ENCODE measurements around the gene ARHGAP25. TPM values are rescaled to one million over a fixed set of nuclear protein-coding genes. Genes with fewer than 3 reads are reported as not detected.

The ARHGAP25 gene
- total and polyA plus RNA-seq, 2 donors (not counting 3 experiments of a cell fraction or from before 2014, with no cell fraction given): 0.50 to 2.0 TPM

DNA sequence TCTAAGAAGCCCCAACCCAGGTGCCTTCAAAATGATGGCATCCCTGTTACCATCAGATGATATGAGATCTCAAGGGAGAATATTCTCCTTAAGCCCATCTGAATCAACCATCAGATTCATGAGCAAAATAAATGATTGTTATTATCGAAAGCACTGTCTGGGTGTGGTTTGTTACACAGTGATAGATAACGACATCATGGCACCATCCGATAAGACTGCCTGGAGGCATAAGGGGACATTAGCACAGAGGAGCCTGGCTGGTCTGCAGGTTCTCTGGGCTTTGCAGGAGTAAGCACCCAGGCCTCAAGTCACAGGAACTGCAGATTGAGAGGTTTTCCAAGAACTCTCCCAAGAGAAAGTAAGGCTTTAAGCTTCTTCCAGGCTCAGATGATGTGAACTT lies 120.9 kb downstream of the ARHGAP25 start:
- peaks cover 9% of the 10 kb centered on the region for H3K4me1 ChIP-seq (ENCODE audit: control insufficient read depth, extremely low read depth, insufficient read depth, low read length)
- no peaks in the 10 kb centered on the region for H3K36me3 ChIP-seq (ENCODE audit: control insufficient read depth in 2 of 2, extremely low read depth in 1 of 2, insufficient read depth in 2 of 2, low read length in 2 of 2)
- no peak overlapping the region for H3K4me2 ChIP-seq (ENCODE audit: insufficient read depth, low read length)
- dilution Hi-C loops (cut with MboI; ENCODE audit: extremely low pct_ligation_motif_present, low sequenced_read_pairs): no loop called here
- no peak overlapping the region for H3K4me3 ChIP-seq (replicated peaks in 1 of 3; ENCODE audit: insufficient read depth in 1 of 3, low read depth in 1 of 3, low read length in 3 of 3)
- H3K27me3 ChIP-seq (ENCODE audit: control insufficient read depth in 2 of 2, insufficient read depth in 2 of 2, low read length in 2 of 2): peaks cover 0 to 7% of the 10 kb centered on the region in 2 experiments
- H3K9me1 ChIP-seq (replicated peaks; ENCODE audit: control insufficient read depth, extremely low read depth, insufficient read depth, low read length): no peaks in the 10 kb centered on the region
- H2AFZ ChIP-seq (ENCODE audit: low read depth, low read length): no peak overlapping the region
- CTCF ChIA-PET: interaction anchor here (1.0 to 2.5 kb wide), 3 partner anchors 11 to 104 kb away, joined by 3 to 7 read pairs (median 5); no protein-coding TSS in a partner anchor
- BruUV-seq (replicated peaks): no TSS peak
- H3K79me2 ChIP-seq (ENCODE audit: control insufficient read depth, insufficient read depth, low read length): no peaks in the 10 kb centered on the region
- FAIRE-seq (no peak), DNase-seq (ENCODE audit: low read depth, low spot score) (no peak)
- no peak overlapping the region for H3K9ac ChIP-seq (replicated peaks; ENCODE audit: extremely low read depth, insufficient read depth, low read length)
- no peaks in the 10 kb centered on the region for H3K9me3 ChIP-seq (replicated peaks; ENCODE audit: control insufficient read depth, insufficient read depth, low read length)
- POLR2A ChIA-PET: no interaction called here
- H4K20me1 ChIP-seq (replicated peaks; ENCODE audit: control insufficient read depth, extremely low read depth, insufficient read depth, low read length): no peaks in the 10 kb centered on the region
- H3K27ac ChIP-seq (ENCODE audit: insufficient read depth, low read depth, low read length): no peak overlapping the region
- intact Hi-C loops (cut with micrococcal nuclease): no loop called here
- no peak for TF ChIP-seq GATA2 (IDR thresholded peaks at IDR 0.05; ENCODE audit: insufficient read depth, insufficient read length, low read depth, low read length)
- TF ChIP-seq EZH2 (IDR thresholded peaks at IDR 0.05; ENCODE audit: borderline replicate concordance, low read depth, low read length, severe bottlenecking): no peak
- TF ChIP-seq MYC (IDR thresholded peaks at IDR 0.05; ENCODE audit: low read depth, low read length): no peak
- TF ChIP-seq JUN (IDR thresholded peaks at IDR 0.05; ENCODE audit: borderline replicate concordance, insufficient read depth, insufficient read length, low read depth): no peak
- TF ChIP-seq POLR2A (IDR thresholded peaks at IDR 0.05; ENCODE audit: low read depth, low read length): no peak
- TF ChIP-seq POLR2AphosphoS5 (IDR thresholded peaks at IDR 0.05; ENCODE audit: insufficient read depth, low read depth, low read length): no peak
- TF ChIP-seq, protein P1, sequence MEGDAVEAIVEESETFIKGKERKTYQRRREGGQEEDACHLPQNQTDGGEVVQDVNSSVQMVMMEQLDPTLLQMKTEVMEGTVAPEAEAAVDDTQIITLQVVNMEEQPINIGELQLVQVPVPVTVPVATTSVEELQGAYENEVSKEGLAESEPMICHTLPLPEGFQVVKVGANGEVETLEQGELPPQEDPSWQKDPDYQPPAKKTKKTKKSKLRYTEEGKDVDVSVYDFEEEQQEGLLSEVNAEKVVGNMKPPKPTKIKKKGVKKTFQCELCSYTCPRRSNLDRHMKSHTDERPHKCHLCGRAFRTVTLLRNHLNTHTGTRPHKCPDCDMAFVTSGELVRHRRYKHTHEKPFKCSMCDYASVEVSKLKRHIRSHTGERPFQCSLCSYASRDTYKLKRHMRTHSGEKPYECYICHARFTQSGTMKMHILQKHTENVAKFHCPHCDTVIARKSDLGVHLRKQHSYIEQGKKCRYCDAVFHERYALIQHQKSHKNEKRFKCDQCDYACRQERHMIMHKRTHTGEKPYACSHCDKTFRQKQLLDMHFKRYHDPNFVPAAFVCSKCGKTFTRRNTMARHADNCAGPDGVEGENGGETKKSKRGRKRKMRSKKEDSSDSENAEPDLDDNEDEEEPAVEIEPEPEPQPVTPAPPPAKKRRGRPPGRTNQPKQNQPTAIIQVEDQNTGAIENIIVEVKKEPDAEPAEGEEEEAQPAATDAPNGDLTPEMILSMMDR (IDR thresholded peaks at IDR 0.05; ENCODE audit: extremely low read depth in 1 of 2, insufficient read depth in 1 of 2, low read depth in 1 of 2, low read length in 2 of 2): no peak
- no peak for TF ChIP-seq FOS (IDR thresholded peaks at IDR 0.05; ENCODE audit: borderline replicate concordance, insufficient read depth, low read length)
- TF ChIP-seq, protein P2, sequence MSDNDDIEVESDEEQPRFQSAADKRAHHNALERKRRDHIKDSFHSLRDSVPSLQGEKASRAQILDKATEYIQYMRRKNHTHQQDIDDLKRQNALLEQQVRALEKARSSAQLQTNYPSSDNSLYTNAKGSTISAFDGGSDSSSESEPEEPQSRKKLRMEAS (IDR thresholded peaks at IDR 0.05; ENCODE audit: insufficient read depth, insufficient read length): no peak

Measured in endothelial cell of umbilical vein (primary cell).